ENCODE measurements around the gene CR1.
"Not testable (repeated sequence)": the region's sequence is repeated elsewhere in the genome, so short reads cannot be mapped to it uniquely, and the experiment has no call there.

Gene CR1

DNA sequence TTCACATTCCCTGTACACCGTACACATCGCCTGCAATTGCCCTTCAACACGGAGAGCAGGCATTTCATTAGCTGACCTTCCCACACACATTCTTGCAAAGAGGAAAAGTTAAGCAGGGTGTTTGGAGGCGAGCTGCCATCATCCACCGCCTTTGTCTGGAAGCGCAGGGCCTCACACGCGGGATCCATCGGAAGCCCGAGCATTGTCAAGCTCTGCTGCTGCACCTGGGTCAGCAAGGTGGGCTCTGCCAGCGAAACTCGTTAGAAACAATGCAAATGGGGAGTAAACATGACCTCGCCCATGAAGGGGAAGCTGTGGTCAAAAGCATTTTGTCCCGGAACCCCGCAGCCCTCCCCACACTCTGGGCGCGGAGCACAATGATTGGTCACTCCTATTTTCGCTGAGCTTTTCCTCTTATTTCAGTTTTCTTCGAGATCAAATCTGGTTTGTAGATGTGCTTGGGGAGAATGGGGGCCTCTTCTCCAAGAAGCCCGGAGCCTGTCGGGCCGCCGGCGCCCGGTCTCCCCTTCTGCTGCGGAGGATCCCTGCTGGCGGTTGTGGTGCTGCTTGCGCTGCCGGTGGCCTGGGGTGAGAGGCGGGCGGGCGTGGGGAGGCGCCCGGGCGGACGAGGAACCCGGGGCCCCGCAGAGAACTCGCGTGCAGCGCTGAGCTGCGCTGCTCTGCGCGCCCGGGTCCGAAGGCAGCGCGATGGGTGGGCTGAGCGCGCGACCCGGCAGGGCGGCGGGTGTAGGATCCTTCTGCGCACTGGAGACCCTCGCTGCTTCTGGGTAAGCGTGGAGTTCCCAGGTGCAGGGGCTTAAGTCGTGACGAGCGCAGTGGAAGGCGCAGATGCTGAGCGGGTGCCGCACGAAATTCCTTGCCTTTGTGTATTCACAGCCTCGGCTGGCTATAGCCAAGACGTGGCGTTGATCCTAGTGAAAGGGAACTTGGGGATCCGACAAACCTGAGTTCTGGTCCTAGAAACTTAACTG is at the start of gene CR1:
TSS of gene CR1 (plus strand) at position 357 of the 992 bp plus-strand sequence. CDS start at position 468, 111 bp downstream.
- peak in 1 of 3 experiments; percentile 29 for DNase-seq (ENCODE audit: low read depth in 3 of 3)

DNA sequence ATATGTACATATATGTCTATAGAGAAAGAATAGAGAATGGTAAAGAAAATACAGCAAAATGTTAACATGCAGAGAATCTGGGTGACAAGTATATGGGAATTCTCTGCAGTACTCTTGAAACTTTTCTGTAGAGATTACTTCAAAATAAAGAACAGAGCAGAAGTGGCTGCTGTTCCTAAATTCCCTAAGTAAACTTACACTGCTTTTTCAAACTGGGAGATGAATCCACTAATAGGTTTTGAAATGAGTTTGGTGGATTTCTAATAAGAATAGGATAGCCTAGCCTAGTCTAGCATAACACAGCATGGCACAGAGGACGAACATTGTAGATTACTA is 42.3 kb upstream of the CR1 start:
- DNase-seq (ENCODE audit: low read depth in 3 of 3) = no peak

DNA sequence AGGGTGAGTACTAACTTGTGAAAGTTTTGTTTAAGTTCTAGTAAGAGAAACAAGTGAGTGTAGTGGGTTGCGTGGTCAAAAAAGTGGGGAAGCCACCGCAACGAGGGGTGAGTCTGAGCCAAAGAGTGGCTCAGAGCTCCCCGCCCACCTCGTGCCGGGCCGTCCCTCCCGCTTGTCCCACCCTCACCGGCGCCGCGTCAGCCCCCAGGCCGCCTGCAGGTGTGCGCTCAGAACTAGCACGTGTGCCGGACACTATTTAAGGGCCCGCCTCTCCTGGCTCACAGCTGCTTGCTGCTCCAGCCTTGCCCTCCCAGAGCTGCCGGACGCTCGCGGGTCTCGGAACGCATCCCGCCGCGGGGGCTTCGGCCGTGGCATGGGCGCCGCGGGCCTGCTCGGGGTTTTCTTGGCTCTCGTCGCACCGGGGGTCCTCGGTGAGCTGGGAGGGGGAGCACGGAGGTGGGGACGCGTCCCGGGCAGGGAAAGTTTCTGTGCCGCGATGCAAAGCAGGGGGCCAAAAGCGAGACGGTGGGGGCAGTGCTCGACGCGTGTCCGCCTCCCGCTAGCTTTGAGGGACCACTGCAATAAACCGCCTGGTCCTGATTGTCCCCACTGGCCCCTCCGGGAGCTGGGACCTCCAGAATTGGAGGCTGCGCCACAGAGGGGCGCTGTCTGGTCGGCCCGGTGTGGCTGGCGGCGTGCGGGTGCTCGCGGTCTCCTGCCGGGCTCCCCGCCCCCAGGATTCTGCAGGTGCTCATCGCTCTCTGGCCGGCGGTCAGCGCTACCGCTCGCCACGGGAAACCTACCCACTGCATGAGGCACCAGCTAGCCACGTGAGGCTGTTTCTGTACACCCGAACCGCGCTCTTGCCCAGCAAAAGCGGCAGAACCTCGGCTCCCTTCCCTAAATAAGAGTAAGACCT is 41.7 kb upstream of the CR1 start, which contains the start of gene CR2:
TSS of gene CR2 (plus strand) at position 283 of the 919 bp plus-strand sequence. CDS start at position 374, 91 bp downstream.
- DNase-seq (ENCODE audit: low read depth in 3 of 3) = peak; percentile 29 to 53 (median 29)

DNA sequence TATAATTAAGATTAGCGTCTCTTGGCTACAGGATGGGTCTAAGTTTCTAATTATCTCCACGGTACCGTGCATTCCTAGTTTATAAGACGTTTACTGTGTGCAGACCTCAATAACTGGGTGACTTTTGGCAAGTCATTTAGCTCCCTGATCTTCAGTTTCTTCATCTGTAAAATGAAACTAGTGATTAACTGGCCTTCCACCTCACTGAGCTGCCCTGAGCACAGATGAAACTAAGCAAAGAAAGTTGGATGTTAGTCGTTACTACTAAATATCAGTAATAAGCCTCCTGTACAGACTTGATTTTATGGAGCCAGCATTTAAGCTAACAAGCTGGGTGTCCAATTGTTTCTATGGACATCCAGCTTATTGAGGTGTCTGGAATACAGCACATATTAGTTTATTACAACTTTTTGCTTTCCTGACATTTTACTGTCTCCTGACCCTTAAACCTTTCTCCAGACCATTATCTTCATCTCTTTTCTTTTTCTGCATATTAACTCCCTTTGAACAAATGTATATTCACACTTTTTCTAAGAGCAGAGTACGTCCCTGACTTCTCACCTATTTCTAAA is 40.7 kb upstream of the CR1 start:
- DNase-seq (ENCODE audit: low read depth in 3 of 3) = no peak

DNA sequence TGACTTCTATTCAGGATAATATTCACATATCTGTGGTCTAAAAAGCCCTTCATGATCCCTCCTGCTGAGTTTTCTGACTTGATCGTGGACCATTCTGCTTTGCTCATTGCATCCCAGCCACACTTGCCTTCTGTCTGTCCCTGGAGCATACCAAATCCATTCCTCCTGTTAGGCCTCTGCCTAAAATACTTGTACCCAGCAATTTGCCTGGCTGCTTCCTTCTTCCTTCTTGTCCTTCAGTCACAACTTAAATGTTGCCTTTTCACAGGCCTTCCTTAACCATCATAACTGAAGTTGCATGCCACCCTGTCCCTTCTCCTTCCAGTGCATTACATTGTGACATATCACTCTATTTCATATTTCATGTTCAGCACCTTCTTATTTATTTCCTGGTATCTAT is 37.5 kb upstream of the CR1 start:
- DNase-seq (ENCODE audit: low read depth in 3 of 3) = no peak

DNA sequence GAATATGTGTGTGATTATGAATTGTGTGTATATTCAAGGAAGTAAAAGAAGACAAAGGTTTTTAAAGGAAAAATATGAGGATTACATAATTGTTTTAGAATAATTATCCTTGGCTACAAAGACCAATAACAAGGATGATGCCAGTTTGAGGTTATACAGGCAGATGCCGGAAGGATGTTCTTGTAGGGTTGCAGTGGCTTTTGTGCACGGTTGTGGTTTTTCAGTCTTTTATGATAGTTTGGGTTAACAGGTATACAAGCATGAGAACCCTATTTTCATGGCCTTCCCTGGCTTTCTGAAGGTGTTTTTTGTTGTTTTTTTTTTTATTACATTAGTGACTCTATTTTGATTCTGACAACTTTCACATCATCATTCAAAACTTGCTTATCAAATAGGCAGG is 36.9 kb upstream of the CR1 start:
- DNase-seq (ENCODE audit: low read depth in 3 of 3) = no peak

DNA sequence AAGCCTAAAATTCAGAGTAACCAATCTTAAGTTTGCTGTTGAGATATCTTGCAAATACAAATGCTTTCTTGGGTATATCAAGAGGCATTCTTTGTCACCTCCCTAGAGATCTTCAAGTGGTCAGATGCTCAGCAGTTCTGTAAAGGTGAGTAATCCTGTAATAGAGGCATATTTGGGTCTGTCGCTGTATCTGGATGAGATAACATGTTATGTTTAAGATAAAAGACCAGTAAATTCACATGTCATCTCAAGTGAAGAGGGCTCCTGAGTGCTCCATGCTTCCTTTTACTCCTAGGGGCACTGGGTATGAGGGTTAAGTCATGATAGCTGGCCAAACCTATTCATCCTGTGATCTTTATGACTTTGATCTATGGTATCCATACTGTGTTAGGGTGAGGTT is 34.3 kb upstream of the CR1 start:
- no peak for DNase-seq (ENCODE audit: low read depth in 3 of 3)

DNA sequence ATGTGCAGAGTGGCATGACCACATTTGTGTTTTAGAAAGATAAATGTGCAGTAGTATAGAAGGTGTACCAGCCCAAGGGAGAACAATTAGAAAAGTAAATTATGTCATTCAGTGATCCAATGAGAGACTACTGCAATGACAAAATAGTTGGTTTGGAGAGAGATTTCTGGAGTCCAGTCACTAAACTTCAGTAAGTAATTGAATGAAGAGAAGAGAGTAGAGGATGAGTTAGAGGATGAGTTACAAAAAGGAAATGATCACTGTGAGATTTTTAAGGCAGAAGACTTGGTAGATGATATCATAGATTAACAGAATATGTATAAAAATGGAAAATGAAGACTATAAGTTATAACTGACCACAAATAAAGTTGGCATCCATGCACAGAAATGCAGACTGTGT is 33.4 kb upstream of the CR1 start:
- no peak for DNase-seq (ENCODE audit: low read depth in 3 of 3)

DNA sequence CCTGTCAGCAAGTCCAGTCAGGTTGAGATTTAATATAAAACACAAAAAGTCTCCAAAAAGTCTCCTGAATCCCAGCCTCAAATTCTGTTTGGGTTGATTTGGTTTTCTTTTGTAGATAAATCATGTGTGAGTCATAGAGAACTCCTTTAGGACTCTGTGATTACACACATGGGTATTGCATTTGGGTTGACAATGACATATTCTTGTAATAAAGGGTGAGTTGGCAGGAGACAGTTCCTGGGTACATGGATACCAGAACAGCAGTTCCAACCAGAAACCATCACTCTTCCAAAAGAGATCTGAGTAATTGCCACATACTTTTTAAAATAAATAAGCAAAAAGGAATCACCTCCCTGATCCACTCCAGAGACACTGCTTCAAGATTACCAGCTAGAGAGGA is 32.9 kb upstream of the CR1 start:
- DNase-seq (ENCODE audit: low read depth in 3 of 3) = no peak

DNA sequence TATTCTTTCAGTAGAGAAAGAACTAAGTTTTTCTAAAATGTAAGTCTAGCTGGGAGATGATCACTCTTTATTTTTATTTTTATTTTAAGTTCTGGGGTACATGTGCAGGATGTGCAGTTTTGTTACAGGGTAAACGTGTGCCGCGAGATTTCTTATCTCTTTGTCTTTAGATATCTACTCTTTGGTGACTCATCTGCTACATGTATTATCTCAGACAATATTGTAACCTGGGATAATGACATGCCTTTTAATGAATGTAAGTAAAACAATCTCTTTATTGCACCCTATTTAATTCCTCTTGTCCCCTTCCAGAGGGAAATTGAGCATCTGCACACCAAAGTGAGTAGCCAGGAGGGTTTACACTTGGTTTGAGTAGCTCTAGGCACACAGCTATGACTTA is 32.4 kb upstream of the CR1 start:
- no peak for DNase-seq (ENCODE audit: low read depth in 3 of 3)

DNA sequence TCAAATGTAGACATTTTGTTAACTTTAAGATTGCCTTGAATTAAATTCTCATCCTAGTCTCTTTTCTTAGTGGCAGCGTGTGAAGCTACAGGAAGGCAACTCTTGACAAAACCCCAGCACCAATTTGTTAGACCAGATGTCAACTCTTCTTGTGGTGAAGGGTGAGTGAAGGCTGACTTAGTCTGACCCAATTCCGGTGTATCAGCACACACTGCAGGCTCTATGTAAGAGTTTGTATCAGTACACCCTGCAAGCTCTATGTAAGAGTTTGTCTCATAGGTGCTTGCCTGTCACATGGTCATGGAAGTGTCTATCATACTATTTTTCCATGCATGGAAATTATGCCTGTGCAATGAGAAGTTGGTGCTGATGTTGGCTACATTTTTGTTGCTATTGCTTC is 25.0 kb upstream of the CR1 start:
- no peak for DNase-seq (ENCODE audit: low read depth in 3 of 3)

DNA sequence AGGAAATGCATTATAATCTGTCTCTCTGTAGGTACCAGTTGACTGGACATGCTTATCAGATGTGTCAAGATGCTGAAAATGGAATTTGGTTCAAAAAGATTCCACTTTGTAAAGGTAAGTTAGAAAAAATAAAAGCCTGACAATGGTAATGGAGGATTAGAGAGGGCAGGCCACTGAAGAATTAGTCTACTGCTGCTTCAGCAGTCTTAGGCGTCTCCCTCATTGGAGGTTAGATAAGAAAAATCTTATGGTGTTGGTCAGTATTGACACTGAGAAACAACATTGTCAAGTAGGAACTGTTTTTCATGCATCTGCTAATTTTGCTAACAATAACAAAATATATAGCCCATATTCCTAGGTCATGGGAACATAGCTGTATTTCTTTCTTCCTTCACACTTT is 21.7 kb upstream of the CR1 start:
- no peak for DNase-seq (ENCODE audit: low read depth in 3 of 3)

DNA sequence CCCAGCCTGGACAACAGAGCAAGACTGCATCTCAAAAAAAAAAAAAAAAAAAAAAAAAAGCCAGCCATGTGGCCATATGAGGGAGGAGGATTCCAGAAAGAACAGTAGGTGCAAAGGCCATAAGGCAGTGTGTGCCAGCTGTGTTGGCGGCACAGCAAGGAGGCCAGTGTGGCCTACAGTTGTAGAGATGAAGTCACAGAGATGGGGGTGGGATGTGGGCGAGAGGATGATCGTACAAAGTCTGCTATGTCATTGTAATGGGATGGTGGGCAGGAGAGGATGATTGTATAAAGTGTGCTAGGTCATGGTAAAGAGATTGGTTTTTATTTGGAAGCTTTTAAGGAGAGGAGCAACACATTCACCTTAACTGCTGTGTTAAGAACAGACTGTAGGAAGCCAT is 9.8 kb upstream of the CR1 start:
- DNase-seq (ENCODE audit: low read depth in 3 of 3) = no peak

DNA sequence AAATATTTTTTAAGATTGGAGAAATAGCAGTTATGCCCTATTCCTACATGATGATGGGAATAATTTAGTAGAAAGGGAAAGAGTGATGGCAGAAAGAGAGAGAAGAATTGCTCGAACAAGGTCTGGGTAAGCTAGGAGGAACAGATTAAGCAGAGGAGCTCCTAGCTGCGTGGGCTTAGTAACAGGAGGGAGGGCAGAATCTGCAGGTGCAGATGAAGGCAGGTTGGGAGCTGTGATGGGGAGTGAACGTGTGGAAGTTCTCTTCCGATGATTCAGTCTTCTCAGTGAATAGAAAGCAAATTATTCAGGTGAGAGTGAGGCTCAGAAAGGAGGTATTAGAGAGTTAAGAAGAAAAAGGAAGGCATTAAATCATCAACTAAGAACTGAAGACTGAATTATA is 8.3 kb upstream of the CR1 start:
- no peak for DNase-seq (ENCODE audit: low read depth in 3 of 3)

DNA sequence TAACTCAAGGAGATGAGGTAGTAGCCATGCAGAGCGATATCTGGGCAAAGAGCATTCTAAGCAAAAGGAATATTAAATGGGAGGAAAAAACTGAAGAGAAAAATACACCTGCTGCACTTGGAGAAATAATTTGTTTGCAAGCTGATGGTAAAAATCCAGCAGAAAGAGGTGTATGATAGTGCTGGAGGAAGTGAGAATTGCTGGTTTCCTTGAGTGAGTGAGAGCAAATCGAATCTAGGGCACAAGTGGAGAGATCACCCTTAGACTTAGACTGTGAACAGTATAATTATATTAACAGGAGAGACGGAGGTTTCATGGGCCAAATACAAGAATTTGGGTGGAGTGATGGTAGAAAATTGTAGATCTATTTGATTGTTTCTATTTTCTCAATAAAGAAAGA is 2.7 kb upstream of the CR1 start:
- no peak for DNase-seq (ENCODE audit: low read depth in 3 of 3)

DNA sequence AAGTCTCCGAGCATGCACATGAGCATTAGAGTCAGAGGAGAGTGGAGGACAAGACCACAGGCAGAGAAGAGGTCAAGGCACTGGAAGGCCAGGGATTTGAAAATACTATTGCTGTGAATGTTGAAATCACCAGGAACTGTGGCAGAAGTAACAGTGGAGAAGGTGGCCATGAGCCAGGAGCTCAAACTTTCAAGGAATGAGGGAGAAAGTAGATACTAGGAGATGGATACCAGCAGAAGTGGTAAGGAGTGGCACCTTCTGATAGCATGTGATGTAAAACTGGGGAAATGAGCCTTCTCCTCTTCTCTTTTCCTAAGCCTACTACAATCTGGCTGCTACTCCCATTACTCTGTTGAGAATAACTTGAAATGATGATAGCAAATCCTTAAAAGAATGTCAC is 1.8 kb upstream of the CR1 start:
- DNase-seq (ENCODE audit: low read depth in 3 of 3) = no peak

DNA sequence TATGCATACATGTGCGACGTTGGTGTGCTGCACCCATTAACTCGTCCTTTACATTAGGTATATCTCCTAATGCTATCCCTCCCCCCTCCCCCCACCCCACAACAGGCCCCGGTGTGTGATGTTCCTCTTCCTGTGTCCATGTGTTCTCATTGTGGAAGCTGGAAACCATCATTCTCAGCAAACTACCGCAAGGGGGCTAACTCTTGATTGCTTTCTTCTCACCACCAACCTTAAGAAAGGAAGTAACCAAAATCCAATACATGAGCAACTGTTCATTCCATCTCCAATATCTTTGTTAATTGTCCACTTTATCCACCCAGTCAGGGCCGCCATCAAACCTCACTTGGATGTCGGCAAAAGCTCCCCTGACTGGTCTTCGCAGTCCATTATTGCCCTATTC is 676 bp upstream of the CR1 start:
- not testable (repeated sequence) for DNase-seq (ENCODE audit: low read depth in 3 of 3)

DNA sequence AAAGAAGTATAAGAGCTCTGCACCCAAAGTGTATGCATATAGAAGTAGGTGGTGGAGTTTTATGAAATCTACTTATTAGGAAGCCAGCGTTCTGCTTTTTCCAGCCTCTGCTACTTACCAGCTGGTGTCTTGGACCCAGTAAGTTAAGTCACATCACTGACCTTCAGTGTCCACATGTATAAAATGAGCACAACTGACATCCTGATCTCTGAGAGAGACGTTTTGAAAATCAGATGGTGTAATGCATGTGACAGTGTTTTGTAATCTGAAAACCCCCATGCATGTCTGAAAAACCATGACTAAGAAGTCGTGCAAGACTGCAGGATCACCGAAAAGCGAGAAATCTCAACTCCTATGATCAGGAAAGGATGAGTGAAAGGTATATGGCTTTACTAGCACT is 2.0 kb downstream of the CR1 start:
- DNase-seq (ENCODE audit: low read depth in 3 of 3) = no peak

DNA sequence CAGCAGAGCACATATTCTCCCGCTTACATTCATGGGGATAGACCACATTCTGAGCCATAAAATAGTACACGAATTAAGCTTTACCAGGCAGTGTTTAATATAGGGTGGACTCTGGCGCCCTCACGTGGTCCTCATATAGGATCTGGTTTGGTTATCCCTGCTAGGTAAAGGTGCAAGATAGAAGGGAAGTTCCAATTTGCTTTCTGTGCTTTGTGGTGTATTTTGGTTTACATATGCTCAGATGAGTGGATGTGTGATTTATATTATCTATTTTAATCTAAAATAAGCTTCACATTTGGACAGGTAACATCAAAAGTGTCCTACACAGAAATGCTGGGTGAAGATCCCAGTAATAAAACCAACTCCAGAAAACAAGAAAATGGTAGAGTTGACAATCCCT is 3.6 kb downstream of the CR1 start:
- peak; percentile 42 to 59 (median 42) for DNase-seq (ENCODE audit: low read depth in 3 of 3)

DNA sequence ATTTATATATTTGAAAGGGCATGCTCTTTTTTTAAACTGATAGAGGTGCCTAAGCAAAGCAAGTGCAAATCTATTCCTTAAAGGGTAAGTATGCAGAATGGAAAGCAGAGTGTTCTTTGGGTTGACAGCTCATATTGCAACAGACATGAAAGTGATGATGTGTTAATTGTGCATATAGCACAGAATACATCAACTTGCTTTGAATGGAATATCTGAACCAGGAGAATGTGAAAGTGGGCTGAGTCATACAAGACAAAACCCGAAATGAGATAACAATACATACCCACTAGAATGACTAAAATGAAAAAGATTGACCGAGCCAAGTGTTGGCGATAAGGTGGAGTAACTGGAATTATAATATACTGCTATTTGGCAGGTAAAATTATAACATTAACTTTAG is 4.3 kb downstream of the CR1 start:
- no peak for DNase-seq (ENCODE audit: low read depth in 3 of 3)

DNA sequence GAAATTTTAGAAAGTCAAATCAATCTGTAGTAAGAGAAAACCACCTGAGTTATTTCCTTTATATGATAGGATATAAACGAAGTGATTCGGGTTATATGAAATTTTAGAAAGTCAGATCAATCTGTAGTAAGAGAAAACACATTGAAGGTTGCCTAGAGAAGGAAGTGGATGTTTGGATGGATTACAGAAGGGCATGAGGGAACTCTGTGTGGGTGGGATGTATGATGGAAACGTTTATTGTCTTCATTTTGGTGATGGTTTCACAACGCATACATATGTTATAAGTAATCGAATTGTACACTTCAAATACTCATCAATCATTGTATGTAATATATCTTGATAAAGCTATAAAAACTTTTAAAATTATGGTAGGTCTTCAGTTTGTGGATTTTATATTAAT is 5.1 kb downstream of the CR1 start:
- no peak for DNase-seq (ENCODE audit: low read depth in 3 of 3)

DNA sequence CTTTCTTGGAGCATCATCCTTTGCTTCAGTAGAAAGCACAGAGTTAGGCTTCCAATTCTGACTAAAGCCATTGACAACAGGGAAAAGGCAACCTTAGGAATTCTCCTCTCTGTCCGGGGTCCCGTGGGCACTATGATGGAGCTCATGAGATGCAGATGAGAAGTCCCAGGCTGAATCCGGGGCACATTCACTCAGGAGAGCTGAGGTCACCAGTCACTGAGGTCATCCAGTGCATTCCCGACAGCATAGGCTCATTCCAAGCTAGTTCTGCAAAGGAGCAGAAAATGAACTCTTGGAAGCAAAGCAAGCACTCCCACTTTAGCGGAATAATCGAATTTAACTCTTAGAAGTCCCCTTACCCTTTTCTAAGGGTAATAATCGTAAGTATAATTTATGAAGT is 6.8 kb downstream of the CR1 start:
- DNase-seq (ENCODE audit: low read depth in 3 of 3) = no peak

Measured in stimulated activated CD4-positive, alpha-beta T cell treated with anti-CD3 and anti-CD28 coated beads, TNF-alpha, amount 100 ng/mL, for 24 hours (primary cell).